Adipocyte (in vitro differentiated cells): ENCODE data around the gene TMCO1.
"Not testable (repeated sequence)": the region's sequence is repeated elsewhere in the genome, so short reads cannot be mapped to it uniquely, and the experiment has no call there.

ENCODE experiments used
- DNase-seq: peaks from one replicate; pipeline ENCODE4 v3.0.0-alpha.2; 2015; ENCODE audit warnings: low read depth
- H3K27me3 ChIP-seq: replicated peaks from 2 replicates; pipeline ENCODE4 v1.7.0; 2013; ENCODE audit warnings: mild to moderate bottlenecking, low read length, moderate library complexity; ENCODE audit not compliant: control insufficient read depth, insufficient read depth
- H3K36me3 ChIP-seq: 2 replicates; pipeline ENCODE4 v1.7.0; 2013; ENCODE audit warnings: low read length, mild to moderate bottlenecking, moderate library complexity; ENCODE audit not compliant: control insufficient read depth, insufficient read depth, severe bottlenecking
- H3K4me1 ChIP-seq: 2 replicates; pipeline ENCODE4 v1.7.0; 2013; ENCODE audit warnings: mild to moderate bottlenecking, low read length, moderate library complexity; ENCODE audit not compliant: control insufficient read depth, insufficient read depth
- H3K4me3 ChIP-seq: 2 replicates; pipeline ENCODE4 v1.7.0; 2013; ENCODE audit warnings: mild to moderate bottlenecking, low read length, moderate library complexity
- H3K9ac ChIP-seq: 2 replicates; pipeline ENCODE4 v1.7.0; 2013; ENCODE audit warnings: mild to moderate bottlenecking, low read length, moderate library complexity
- H3K9me3 ChIP-seq: 2 replicates; pipeline ENCODE4 v1.7.0; 2013; ENCODE audit warnings: mild to moderate bottlenecking, low read length, moderate library complexity; ENCODE audit not compliant: control insufficient read depth

The TMCO1 gene

DNA sequence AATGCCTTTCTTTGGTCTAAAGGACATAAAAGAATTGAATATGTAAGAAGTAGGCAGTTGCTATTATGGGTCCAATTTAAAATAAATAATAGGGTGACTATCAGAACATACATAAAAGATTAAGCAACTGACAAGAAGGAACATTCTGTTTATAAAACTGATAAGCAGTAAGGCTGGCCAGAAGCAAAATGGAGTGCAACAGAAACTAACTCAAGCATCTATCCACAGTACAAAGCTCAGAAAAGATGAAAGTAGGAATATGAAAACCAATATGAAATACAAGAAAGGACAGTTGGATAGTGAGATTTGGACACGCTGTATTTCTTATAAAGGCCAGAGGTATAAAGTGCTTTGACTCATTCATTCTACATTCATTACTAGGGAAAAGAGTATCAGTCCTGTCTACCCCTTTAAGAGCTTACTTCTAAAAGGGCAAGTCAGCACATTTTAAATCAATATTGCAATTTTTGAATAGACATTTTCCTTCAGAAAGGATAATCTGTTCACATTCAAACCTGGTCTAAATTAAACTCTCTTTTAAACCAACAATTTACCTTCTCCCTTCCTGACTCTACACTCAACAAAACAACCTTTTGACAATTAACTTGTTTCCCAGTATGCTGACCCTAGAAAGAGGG, 84.7 kb downstream of the TMCO1 start:
- no peaks in the 10 kb centered on the region for H3K27me3 ChIP-seq
- no peak overlapping the region for H3K9ac ChIP-seq
- no peaks in the 10 kb centered on the region for H3K9me3 ChIP-seq
- no peak overlapping the region for H3K4me3 ChIP-seq
- H3K4me1 ChIP-seq, result peaks cover 31% of the 10 kb centered on the region
- peaks cover 82% of the 10 kb centered on the region for H3K36me3 ChIP-seq
- DNase-seq, result no peak

DNA sequence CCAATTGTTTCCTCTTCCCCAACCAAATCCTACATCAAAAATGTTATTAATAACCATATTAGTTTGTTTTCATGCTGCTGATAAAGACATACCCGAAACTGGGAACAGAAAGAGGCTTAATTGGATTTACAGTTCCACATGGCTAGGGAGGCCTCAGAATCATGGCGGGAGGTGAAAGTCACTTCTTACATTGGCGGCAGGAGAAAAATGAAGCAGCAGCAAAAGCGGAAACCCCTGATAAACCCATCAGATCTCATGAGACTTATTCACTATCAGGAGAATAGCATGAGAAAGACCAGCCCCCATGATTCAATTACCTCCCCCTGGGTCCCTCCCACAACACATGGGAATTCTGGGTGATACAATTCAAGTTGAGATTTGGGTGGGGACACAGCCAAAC, 87.9 kb downstream of the TMCO1 start:
- H3K36me3 ChIP-seq, result peaks cover 84% of the 10 kb centered on the region
- DNase-seq, H3K9me3 ChIP-seq, H3K9ac ChIP-seq, H3K27me3 ChIP-seq, H3K4me3 ChIP-seq: not testable (repeated sequence)
- peaks cover 48% of the 10 kb centered on the region for H3K4me1 ChIP-seq

DNA sequence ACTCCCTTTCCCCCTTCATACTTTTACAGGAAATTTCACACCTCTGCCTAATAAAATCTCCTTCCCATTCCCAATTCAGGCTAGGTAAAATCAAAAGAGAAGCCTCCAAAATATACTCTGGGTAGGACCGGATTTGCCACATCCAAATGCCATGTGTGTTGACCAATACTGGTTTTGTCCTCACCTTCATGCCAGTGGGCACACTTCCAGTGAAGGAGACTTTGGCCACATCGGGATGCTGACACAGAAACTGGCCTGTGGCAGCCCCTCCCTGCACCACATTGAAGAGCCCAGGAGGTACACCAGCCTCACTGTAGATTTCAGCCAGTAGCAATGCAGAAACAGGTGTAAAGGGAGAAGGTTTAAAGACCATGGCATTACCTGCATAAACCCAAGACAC, 88.4 kb downstream of the TMCO1 start:
- Histone ChIP-seq H3K4me1 (peaks cover 46% of the 10 kb centered on the region), H3K27me3 (no peaks in the 10 kb centered on the region), H3K4me3 (no peak overlapping the region), H3K9ac (no peak overlapping the region), H3K9me3 (no peaks in the 10 kb centered on the region), H3K36me3 (peaks cover 84% of the 10 kb centered on the region)
- no peak for DNase-seq

DNA sequence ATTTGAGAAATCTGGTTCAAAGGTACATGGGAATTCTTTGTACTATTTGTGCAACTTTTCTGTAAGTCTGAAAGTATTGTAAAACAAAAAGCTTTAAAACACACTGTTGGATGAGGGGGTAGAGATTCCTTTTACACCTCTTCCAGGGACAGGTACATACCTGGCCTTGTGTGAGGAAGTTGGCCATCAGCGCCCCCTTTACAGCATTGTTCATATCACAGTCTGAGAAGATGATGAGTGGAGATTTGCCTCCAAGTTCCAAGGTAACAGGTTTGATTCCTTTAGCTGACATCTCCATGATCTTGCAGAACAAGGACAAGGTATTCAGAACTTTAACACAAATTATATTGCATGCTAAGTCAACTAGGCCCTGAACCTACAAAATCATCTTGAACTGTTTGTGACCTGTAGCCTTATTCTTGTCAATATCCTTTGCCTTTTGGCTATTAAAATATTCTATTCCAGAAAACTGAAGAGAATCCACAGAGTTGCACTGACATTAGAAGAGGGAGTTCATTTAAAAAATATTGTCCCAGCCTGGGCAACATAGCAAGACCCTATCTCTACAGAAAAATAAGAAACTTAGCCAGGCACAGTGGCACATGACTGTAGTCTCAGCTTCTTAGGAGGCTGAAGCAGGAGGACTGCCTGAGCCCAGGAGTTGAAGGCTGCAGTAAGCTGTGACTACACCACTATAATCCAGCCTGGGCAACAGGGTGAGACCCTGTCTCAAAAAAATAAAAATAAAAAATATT, 89.2 kb downstream of the TMCO1 start:
- H3K27me3 ChIP-seq, result no peaks in the 10 kb centered on the region
- peaks cover 44% of the 10 kb centered on the region for H3K4me1 ChIP-seq
- no peak overlapping the region for H3K4me3 ChIP-seq
- peaks cover 86% of the 10 kb centered on the region for H3K36me3 ChIP-seq
- H3K9me3 ChIP-seq, result no peaks in the 10 kb centered on the region
- no peak for DNase-seq
- H3K9ac ChIP-seq, result no peak overlapping the region

DNA sequence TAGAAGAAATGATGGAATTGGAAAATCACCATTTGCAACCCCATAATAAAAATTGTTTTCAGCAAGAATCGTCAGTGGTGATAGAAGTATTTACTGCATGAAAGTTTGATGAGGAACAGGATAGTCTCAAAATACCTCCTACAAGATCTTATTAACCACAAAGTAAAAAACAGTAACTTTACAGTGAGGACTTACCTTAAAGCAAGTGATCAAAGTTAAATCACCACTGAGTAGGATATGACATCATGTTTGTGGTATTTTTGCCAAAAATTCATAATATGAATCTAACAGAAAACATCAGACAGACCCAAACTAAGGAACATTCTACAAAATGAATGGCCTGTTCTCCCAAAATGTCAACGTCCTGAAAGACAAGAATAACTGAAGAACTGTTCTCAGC, 90.2 kb downstream of the TMCO1 start:
- H3K9ac ChIP-seq, result no peak overlapping the region
- no peak for DNase-seq
- no peaks in the 10 kb centered on the region for H3K27me3 ChIP-seq
- no peaks in the 10 kb centered on the region for H3K9me3 ChIP-seq
- H3K4me3 ChIP-seq, result no peak overlapping the region
- peaks cover 35% of the 10 kb centered on the region for H3K4me1 ChIP-seq
- peaks cover 89% of the 10 kb centered on the region for H3K36me3 ChIP-seq
